Prostate gland (tissue), 2 donors: ENCODE measurements around the gene LIMCH1. TPM values are rescaled to one million over a fixed set of nuclear protein-coding genes. Genes with fewer than 3 reads are reported as not detected.

Experiments
- DNase-seq: peaks from one replicate; pipeline ENCODE4 v3.0.0-alpha.2; 2019; ENCODE audit warnings: low spot score
- H3K27ac ChIP-seq, 2 donors: fragments of 200-600 bp; sonication (generic); 2 replicates each; pipeline ENCODE4 v1.5.1; 2017 to 2019
- H3K27me3 ChIP-seq: fragments of 200-600 bp; sonication (generic); replicated peaks from 2 replicates; pipeline ENCODE4 v1.5.1; 2019; ENCODE audit not compliant: insufficient read depth
- H3K36me3 ChIP-seq, 2 donors: fragments of 200-600 bp; sonication (generic); 1 replicate in 1 of 2; 2 replicates in 1 of 2; pipeline versions ENCODE4 v1.5.1 to v1.8.1; 2017 to 2019
- H3K4me1 ChIP-seq: fragments of 200-600 bp; sonication (generic); replicated peaks from 2 replicates; pipeline ENCODE4 v1.5.1; 2019
- H3K4me3 ChIP-seq, 2 donors: fragments of 200-600 bp; sonication (generic); 2 replicates each; pipeline ENCODE4 v1.5.1; 2017 to 2019
- H3K9me3 ChIP-seq: fragments of 200-600 bp; sonication (generic); 2 replicates; pipeline ENCODE4 v1.5.1; 2017
- CTCF ChIP-seq, 4 experiments: fragments of 200-600 bp in 2 of 4; fragments of 450-650 bp in 2 of 4; sonication (generic) in 2 of 4; IDR thresholded peaks; 1 replicate in 3 of 4; 2 replicates in 1 of 4; pipeline ENCODE4 v1.5.1; 2016 to 2019; ENCODE audit warnings: antibody characterized with exemption in 4 of 4, mild to moderate bottlenecking in 2 of 4, moderate library complexity in 2 of 4
- POLR2A ChIP-seq: fragments of 450-650 bp; IDR thresholded peaks from one replicate; pipeline ENCODE4 v1.6.1; 2016; ENCODE audit warnings: antibody characterized with exemption, mild to moderate bottlenecking
- POLR2AphosphoS5 ChIP-seq: sonication (generic); formaldehyde crosslinking; IDR thresholded peaks from one replicate; pipeline ENCODE4 v1.6.1; 2017; ENCODE audit warnings: antibody characterized with exemption
- WGBS: methylation state at CpG from one replicate; pipeline ENCODE4 v1.1.5; 2018; 5-methylcytosine and 5-hydroxymethylcytosine counted together
- intact Hi-C: fragments of 100-400 bp; cut with DNase I; formaldehyde crosslinking; loops from one replicate; pipeline ENCODE4 v1.14.2; 2022
- total RNA-seq, 2 donors: library from RNA; depleted of rRNA; stranded (reverse); fragments of >200 nt; gene quantifications; one replicate each; pipeline ENCODE4 v1.1.0, GENCODE V29; 2016

The LIMCH1 gene
- total RNA-seq, 2 donors from 2014 or later: 62.8 to 102 TPM

GRCh38 chr4:41517747-41518146 is 20.2 kb upstream of the LIMCH1 start:
- no peak overlapping the region for H3K27ac ChIP-seq
- WGBS: 100% methylated on average over 1 of the region's 1 CpG
- no peaks in the 10 kb centered on the region for H3K4me1 ChIP-seq
- TF ChIP-seq POLR2AphosphoS5: no peak
- TF ChIP-seq CTCF (IDR thresholded peaks at IDR 0.05): no peak
- TF ChIP-seq POLR2A: no peak
- H3K4me3 ChIP-seq: no peak overlapping the region
- H3K9me3 ChIP-seq: no peaks in the 10 kb centered on the region
- H3K36me3 ChIP-seq: no peaks in the 10 kb centered on the region
- H3K27me3 ChIP-seq: no peaks in the 10 kb centered on the region
- no peak for DNase-seq
- intact Hi-C loops: no loop called here

- Histone ChIP-seq H3K9me3 (no peaks in the 10 kb centered on the region), H3K4me1 (no peaks in the 10 kb centered on the region), H3K27ac (no peak overlapping the region), H3K4me3 (no peak overlapping the region), H3K36me3 (no peaks in the 10 kb centered on the region), H3K27me3 (no peaks in the 10 kb centered on the region)
- DNase-seq: no peak
- intact Hi-C loops: no loop called here
- WGBS: 86% methylated on average over 4 of the region's 4 CpGs
- no peak for TF ChIP-seq POLR2AphosphoS5
- no peak for TF ChIP-seq POLR2A
Measured at GRCh38 chr4:41524425-41524824, 13.5 kb upstream of the LIMCH1 start.

- 91% methylated on average over 11 of the region's 11 CpGs for WGBS
- no peaks in the 10 kb centered on the region for H3K4me1 ChIP-seq
- no peak overlapping the region for H3K27ac ChIP-seq
- H3K9me3 ChIP-seq: no peaks in the 10 kb centered on the region
- no peak for TF ChIP-seq POLR2A
- TF ChIP-seq CTCF (IDR thresholded peaks at IDR 0.05): no peak
- no peak for TF ChIP-seq POLR2AphosphoS5
- intact Hi-C loops: no loop called here
- H3K27me3 ChIP-seq: no peaks in the 10 kb centered on the region
- no peak overlapping the region for H3K4me3 ChIP-seq
- DNase-seq: no peak
- H3K36me3 ChIP-seq: no peaks in the 10 kb centered on the region
Measured at GRCh38 chr4:41525129-41525528, 12.8 kb upstream of the LIMCH1 start.

GRCh38 chr4:41526628-41527027 is 11.3 kb upstream of the LIMCH1 start:
- no peaks in the 10 kb centered on the region for H3K27me3 ChIP-seq
- no peak overlapping the region for H3K27ac ChIP-seq
- no peaks in the 10 kb centered on the region for H3K4me1 ChIP-seq
- intact Hi-C loops: no loop called here
- H3K4me3 ChIP-seq: no peak overlapping the region
- H3K36me3 ChIP-seq: no peaks in the 10 kb centered on the region
- 94% methylated on average over 2 of the region's 2 CpGs for WGBS
- TF ChIP-seq CTCF (IDR thresholded peaks at IDR 0.05): no peak
- TF ChIP-seq POLR2A: no peak
- no peak for TF ChIP-seq POLR2AphosphoS5
- DNase-seq: no peak
- no peaks in the 10 kb centered on the region for H3K9me3 ChIP-seq

GRCh38 chr4:41528512-41529205 is 9.3 kb upstream of the LIMCH1 start:
- H3K9me3 ChIP-seq: no peaks in the 10 kb centered on the region
- H3K27ac ChIP-seq: no peak overlapping the region
- H3K27me3 ChIP-seq: no peaks in the 10 kb centered on the region
- TF ChIP-seq POLR2A (no peak), CTCF (IDR thresholded peaks at IDR 0.05) (no peak), POLR2AphosphoS5 (no peak)
- no peak for DNase-seq
- H3K4me3 ChIP-seq: no peak overlapping the region
- intact Hi-C loops: no loop called here
- no peaks in the 10 kb centered on the region for H3K4me1 ChIP-seq
- no peaks in the 10 kb centered on the region for H3K36me3 ChIP-seq
- WGBS: 62% methylated on average over 6 of the region's 6 CpGs
